Activated CD8-positive, alpha-beta memory T cell treated with anti-CD3 and anti-CD28 coated beads, Interleukin-2, amount 50 U/mL, for 4 hours (primary cell): ENCODE results near the gene UBAC2.
A peak's percentile ranks its signal among the peaks of the same experiment; 100 is the strongest.

Source experiments
- DNase-seq: peaks from one replicate; pipeline ENCODE4 v3.0.0-alpha.2; 2020

The UBAC2 gene

GRCh38 chr13:99421758-99422585, 221.3 kb downstream of the UBAC2 start:
- no peak for DNase-seq

- no peak for DNase-seq
Measured at GRCh38 chr13:99422586-99423220, 222.0 kb downstream of the UBAC2 start.

DNA sequence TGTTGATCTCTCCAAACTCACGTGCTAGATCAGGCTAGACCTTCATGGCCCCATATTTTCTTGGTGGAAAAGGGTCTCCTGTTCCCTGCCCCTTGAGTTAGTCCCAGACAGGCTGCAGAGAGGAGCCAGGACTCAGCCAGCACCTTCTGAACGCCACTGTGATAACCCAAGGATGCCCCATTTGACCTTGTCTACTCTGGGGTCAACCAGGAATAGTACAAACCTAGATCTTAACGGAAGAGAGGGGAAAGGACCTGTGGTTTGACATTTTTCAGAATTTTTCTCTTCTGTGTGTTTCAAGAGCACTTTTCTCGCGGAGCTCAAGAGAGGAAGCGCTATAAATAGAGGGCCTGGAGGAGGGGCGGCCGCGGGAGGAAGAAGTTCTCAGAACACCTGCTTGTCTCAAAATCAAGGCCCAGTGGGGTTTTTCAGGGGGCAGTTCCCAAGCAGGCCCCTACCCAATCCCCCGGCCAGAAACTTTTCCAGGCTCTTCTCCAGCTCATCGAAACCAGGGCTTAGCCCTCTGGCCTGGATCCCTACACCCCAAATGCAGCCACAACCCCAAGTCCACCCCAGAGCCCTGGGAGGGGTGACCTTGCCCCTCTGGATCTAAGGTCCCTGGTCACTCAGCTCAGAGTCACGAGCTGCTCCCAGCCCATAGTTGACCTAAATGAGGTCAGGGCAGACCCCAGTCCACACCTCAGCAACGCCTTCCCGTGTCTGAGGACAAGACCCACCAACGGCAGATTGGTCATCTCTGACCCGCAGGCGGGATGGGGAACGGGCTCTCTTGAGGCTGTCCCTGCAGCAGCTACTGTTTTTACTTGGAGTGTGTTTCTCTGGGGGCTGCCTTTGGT, 225.1 kb downstream of the UBAC2 start:
- peak; percentile 64 for DNase-seq

GRCh38 chr13:99426426-99426825, 225.8 kb downstream of the UBAC2 start:
- no peak for DNase-seq

DNA sequence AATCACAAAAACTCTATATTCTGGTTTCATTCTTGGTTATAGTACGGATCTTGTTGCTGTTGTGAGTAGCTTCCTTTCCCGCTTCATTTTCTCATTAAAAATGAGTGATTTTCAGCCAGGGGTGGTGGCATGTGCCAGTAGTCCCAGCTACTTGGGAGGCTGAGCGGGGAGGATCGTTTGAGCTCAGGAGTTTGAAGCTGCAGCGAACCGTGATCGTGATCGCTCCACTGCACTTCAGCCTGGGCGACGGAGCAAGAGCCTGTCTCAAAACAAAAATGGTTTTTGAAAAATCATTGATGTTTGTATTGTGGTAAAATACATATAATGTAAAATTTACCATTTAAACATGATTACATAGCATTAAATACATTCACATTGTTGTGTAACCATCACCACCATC, 229.0 kb downstream of the UBAC2 start:
- DNase-seq: no peak

- DNase-seq: no peak
Measured at GRCh38 chr13:99431927-99432608, 231.4 kb downstream of the UBAC2 start.

DNA sequence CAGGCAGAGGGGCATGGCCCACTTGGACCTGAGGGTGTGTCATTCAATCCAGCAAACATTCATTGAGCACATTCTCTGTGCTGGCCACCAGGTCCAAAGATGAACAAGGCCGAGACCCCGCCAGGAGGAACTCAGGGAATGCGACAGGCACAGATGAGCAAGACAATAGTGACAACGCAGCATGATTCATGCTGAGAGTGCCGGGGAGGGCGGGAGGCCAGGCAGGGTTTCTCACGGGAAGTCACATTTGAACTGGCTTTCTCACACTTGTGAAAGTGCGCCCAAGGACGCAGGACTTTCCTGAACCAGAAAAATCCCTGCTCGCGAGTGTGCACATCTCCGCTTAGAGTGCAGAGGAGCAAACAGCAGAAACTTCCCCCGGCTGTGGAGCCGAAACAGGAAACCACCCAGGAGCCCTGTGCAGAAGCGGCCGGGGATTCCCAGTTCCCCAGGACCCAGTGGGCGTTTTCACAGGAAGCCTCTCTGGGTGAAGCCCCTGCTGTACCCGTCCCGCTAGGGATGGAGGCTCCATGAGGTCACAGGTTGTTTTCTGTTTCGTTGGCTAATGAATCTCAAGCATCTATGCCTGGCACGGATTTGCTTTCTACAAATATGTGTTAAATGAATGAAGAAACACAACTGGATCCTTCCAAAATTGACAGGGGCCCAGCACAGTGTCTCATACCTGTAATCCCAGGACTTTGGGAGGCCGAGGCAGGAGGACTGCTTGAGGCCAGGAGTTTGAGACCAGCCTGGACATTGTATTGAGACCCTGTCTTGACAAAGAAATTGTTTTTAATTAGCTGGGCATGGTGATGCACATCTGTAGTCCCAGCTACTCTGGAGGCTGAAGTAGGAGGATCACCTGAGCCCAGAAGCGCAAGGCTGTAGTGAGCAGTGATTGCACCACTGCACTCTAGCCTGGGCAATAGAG, 232.2 kb downstream of the UBAC2 start:
- DNase-seq: peak; percentile 81

DNA sequence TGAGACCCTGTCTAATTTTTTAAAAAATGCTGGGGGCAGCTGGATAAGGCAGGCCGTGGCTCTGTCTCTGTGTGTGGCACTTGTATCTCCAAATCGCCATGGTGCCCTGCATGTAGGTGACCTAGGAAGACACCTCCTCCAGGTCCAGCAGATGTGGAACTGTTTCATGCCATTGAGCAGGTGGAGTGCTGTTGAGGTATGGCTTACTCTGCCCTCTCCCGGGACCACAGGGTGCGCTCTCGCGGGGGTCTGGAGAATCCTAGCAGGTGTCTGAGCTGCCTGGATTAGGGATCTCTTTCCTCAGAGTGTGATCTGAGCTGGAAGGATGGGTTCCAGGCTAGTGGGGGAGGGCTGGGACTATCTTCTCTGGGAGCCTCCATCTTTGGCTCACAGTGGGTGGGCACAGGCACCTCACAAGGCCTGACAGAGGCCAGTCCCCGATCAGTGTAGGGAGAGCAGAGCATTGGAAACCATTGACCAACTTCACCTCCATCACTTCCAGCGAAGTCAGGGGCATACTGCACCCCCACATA, 233.0 kb downstream of the UBAC2 start:
- no peak for DNase-seq

- peak; percentile 80 for DNase-seq
Measured at GRCh38 chr13:99434258-99434788, 233.7 kb downstream of the UBAC2 start.

GRCh38 chr13:99435116-99435515, 234.5 kb downstream of the UBAC2 start:
- DNase-seq: no peak

- DNase-seq: no peak
Measured at GRCh38 chr13:99435998-99436397, 235.3 kb downstream of the UBAC2 start.
